Activated CD4-positive, alpha-beta T cell treated with anti-CD3 and anti-CD28 coated beads for 36 hours (primary cell): ENCODE results near the gene KRTAP4-16. TPM values are rescaled to one million over a fixed set of nuclear protein-coding genes. Genes with fewer than 3 reads are reported as not detected.
"Not testable (repeated sequence)": the region's sequence is repeated elsewhere in the genome, so short reads cannot be mapped to it uniquely, and the experiment has no call there.

Experiments used
- ATAC-seq: fragments of 200-7000 bp; cut with Tn5 transposase; one replicate; pipeline ENCODE4 v1.10.0; 2021; ENCODE audit warnings: mild to moderate bottlenecking, moderate library complexity
- CTCF ChIA-PET: fragments of 350-600 bp; sonication (Branson Sonifier 250); formaldehyde crosslinking; loops from one replicate; lab custom pipeline; 2021; ENCODE audit warnings: antibody characterized with exemption; lab: Charles Lee
- POLR2A ChIA-PET: fragments of 350-600 bp; sonication (Branson Sonifier 250); formaldehyde crosslinking; loops from one replicate; lab custom pipeline; 2021; ENCODE audit warnings: antibody characterized with exemption, inconsistent platforms; lab: Charles Lee
- DNase-seq: peaks from one replicate; pipeline ENCODE4 v3.0.0-alpha.2; 2020
- H3K27ac Mint-ChIP-seq: one replicate; pipeline ENCODE4 v1.8.0; 2021; ENCODE audit warnings: mixed read lengths
- H3K27me3 Mint-ChIP-seq: one replicate; pipeline ENCODE4 v1.8.0; 2021; ENCODE audit warnings: mixed read lengths
- H3K36me3 Mint-ChIP-seq: one replicate; pipeline ENCODE4 v1.8.0; 2021; ENCODE audit warnings: low read depth, mixed read lengths
- H3K4me1 Mint-ChIP-seq: one replicate; pipeline ENCODE4 v1.8.0; 2021; ENCODE audit warnings: mixed read lengths
- H3K4me3 Mint-ChIP-seq: one replicate; pipeline ENCODE4 v1.8.0; 2021; ENCODE audit warnings: mild to moderate bottlenecking, moderate library complexity, mixed read lengths
- H3K9me3 Mint-ChIP-seq: one replicate; pipeline ENCODE4 v1.8.0; 2021; ENCODE audit warnings: low read depth, mixed read lengths
- intact Hi-C, 2 experiments: fragments of 100-400 bp; cut with DNase I in 1 of 2; cut with micrococcal nuclease in 1 of 2; formaldehyde crosslinking; loops; one replicate each; pipeline versions ENCODE4 v1.14.2 to v1.15.1; 2022 to 2024; cut with DNase I, micrococcal nuclease
- total RNA-seq, 2 experiments: library from RNA; stranded (reverse); gene quantifications; one replicate each; pipeline ENCODE4 v1.2.3, GENCODE V29; 2021

Gene KRTAP4-16
- total RNA-seq, 2 experiments from 2014 or later: not detected

GRCh38 chr17:41067281-41067680 is 34.7 kb downstream of the KRTAP4-16 start:
- ATAC-seq (no peak), DNase-seq (no peak)
- intact Hi-C loops: no loop called here
- Mint-ChIP-seq H3K4me1 (no peaks in the 10 kb centered on the region), H3K9me3 (no peaks in the 10 kb centered on the region), H3K36me3 (no peaks in the 10 kb centered on the region), H3K4me3 (no peak overlapping the region), H3K27ac (no peak overlapping the region), H3K27me3 (peaks cover 2% of the 10 kb centered on the region)
- ChIA-PET POLR2A (no interaction called here), CTCF (no interaction called here)

DNA sequence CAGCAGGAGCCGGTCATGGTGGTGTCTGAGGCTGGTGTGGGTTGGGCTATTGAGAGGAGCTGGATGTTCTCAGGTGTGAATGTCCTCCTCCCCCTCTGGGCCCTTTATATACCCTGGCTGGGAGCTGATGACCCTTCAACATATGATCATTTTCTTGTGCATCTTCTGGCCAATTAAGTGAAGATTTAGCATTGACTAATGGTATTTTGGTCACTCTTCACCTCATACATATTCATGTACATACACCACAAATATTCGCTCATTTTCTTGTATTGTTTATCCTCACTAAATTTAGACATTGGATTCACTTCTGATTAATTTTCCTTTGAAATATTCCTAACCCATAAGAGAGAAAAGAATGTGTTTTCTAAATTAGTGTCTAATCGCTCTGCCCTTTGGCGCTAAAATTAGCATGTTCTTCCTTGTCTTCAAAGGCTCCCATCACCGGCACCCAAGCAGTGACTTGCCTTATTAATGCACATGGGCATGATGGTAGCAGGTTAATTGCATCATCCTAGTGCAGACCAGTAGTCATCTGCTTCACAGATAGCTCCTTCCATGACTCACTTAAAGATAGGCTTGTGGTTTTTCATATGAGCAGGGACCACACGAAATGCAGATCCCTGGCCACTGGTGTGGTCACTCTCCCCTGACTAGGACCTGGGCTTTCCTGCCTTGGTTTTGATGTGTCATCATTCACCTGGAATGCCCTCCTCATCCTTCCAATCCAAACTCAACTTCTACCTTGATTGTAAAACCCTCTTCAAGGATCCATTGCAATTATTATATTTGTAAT is 36.0 kb downstream of the KRTAP4-16 start, which contains the start of gene KRTAP2-4:
TSS of gene KRTAP2-4 (minus strand) at position 51 of the 796 bp plus-strand sequence. CDS start at position 17, 34 bp downstream.
- Mint-ChIP-seq H3K27me3 (peaks cover 4% of the 10 kb centered on the region), H3K4me3 (no peak within 1 kb of the TSS), H3K36me3 (no peaks in the 10 kb centered on the region), H3K27ac (no peak within 1 kb of the TSS), H3K9me3 (no peaks in the 10 kb centered on the region), H3K4me1 (no peaks in the 10 kb centered on the region)
- DNase-seq: no peak
- ChIA-PET POLR2A (no interaction called here), CTCF (no interaction called here)
- ATAC-seq: no peak
- intact Hi-C loops: no loop called here

DNA sequence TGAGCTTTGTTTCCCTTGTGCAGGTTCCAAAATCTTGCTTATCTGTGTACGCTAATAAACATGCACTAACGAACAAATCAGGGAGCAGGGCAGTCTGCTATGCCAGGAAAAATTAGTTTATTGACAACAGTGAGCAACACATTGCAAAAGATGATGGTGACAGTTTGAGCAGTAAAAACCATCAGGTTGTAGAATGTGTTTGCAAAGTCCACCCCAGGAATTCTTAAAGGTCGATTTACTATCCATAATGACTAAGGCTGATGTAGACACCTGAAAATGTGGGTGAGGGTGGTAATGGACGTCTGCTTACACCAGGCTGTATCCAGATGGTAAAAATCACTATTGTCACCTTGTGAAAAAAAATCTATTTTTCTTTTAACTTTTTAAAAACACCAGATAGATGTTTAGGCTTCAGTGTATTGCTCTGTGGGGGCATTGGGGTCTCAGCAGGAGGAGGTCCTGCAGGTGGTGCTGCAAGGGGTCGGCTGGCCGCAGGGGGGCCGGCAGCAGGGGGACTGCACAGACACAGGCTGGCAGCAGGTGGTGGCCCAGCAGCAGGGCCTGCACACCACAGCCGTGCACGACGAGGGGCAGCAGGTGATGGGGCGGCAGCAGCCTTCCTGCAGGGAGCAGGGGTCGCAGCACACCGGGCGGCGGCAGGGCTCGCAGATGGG is 36.9 kb downstream of the KRTAP4-16 start:
- H3K4me3 Mint-ChIP-seq, DNase-seq, H3K36me3 Mint-ChIP-seq, H3K27ac Mint-ChIP-seq, H3K9me3 Mint-ChIP-seq, intact Hi-C loops, POLR2A ChIA-PET, H3K4me1 Mint-ChIP-seq, CTCF ChIA-PET, ATAC-seq: not testable (repeated sequence)
- peaks cover 11% of the 10 kb centered on the region for H3K27me3 Mint-ChIP-seq

- Mint-ChIP-seq H3K4me3 (no peak overlapping the region), H3K36me3 (no peaks in the 10 kb centered on the region), H3K4me1 (no peaks in the 10 kb centered on the region), H3K9me3 (no peaks in the 10 kb centered on the region), H3K27ac (no peak overlapping the region), H3K27me3 (peaks cover 17% of the 10 kb centered on the region)
- intact Hi-C loops: no loop called here
- CTCF ChIA-PET: no interaction called here
- POLR2A ChIA-PET: no interaction called here
- DNase-seq (no peak), ATAC-seq (no peak)
Observed at GRCh38 chr17:41064301-41064700, 37.7 kb downstream of the KRTAP4-16 start.

DNA sequence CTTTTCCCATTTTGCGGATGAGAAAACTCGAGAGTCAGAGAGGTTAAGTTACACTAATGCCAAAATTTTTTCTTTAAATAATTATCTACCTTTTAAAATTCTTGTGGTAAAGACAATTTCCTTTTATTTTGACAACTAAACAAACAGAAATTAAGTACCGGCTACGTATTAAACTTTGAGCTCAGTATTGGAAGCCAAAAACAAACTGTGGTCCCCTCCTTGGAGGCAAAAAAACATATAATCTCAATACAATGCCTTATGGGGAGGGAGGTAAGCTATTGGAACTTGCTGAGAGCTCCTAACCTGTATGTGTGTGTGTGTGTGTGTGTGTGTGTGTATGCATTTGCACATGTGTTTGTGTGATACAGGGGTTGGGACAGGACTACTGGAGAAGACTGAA is 38.6 kb downstream of the KRTAP4-16 start:
- H3K9me3 Mint-ChIP-seq: no peaks in the 10 kb centered on the region
- ChIA-PET CTCF (no interaction called here), POLR2A (no interaction called here)
- no peaks in the 10 kb centered on the region for H3K4me1 Mint-ChIP-seq
- H3K27me3 Mint-ChIP-seq: peaks cover 22% of the 10 kb centered on the region
- intact Hi-C loops: no loop called here
- H3K4me3 Mint-ChIP-seq: no peak overlapping the region
- H3K27ac Mint-ChIP-seq: no peak overlapping the region
- H3K36me3 Mint-ChIP-seq: no peaks in the 10 kb centered on the region
- ATAC-seq: no peak
- no peak for DNase-seq

DNA sequence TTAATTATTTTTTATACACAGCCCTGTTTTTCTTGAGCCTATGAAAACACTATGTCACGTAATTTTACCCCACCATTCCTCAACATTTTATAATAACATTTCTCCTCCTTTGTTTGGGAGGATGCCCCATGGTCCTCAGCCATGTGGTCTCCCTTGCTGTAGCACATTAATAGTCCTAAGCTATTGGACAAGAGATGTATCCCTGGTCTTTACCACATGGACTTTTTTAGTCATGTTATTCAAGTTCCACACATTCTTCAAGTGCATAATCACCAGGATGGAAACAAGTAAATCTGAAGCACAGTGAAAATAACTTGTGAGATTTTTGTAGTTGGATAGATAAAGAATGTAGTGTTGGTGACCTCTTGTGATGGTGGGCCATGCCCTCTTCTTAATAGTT is 40.0 kb downstream of the KRTAP4-16 start:
- intact Hi-C loops: no loop called here
- H3K27me3 Mint-ChIP-seq: peaks cover 23% of the 10 kb centered on the region

GRCh38 chr17:41060052-41060604 is 41.9 kb downstream of the KRTAP4-16 start, which contains the start of gene KRTAP2-3:
TSS of gene KRTAP2-3 (minus strand) at chr17:41060114. CDS start at chr17:41060050, 64 bp downstream.
- no peak for ATAC-seq
- no peaks in the 10 kb centered on the region for H3K36me3 Mint-ChIP-seq
- no peaks in the 10 kb centered on the region for H3K4me1 Mint-ChIP-seq
- POLR2A ChIA-PET: no interaction called here
- H3K27me3 Mint-ChIP-seq: peaks cover 26% of the 10 kb centered on the region
- no peak within 1 kb of the TSS for H3K27ac Mint-ChIP-seq
- intact Hi-C loops: no loop called here
- no peak within 1 kb of the TSS for H3K4me3 Mint-ChIP-seq
- DNase-seq: no peak
- CTCF ChIA-PET: no interaction called here
- peaks cover 4% of the 10 kb centered on the region for H3K9me3 Mint-ChIP-seq

More for the DNA sequence above, 40.0 kb downstream of the KRTAP4-16 start:
- Mint-ChIP-seq H3K9me3 (peaks cover 4% of the 10 kb centered on the region), H3K27ac (no peak overlapping the region), H3K4me1 (no peaks in the 10 kb centered on the region), H3K36me3 (no peaks in the 10 kb centered on the region), H3K4me3 (no peak overlapping the region)
- ChIA-PET CTCF (no interaction called here), POLR2A (no interaction called here)
- DNase-seq (no peak), ATAC-seq (no peak)

- POLR2A ChIA-PET: not testable (repeated sequence)
Observed at GRCh38 chr17:41059276-41060051, 42.5 kb downstream of the KRTAP4-16 start.

DNA sequence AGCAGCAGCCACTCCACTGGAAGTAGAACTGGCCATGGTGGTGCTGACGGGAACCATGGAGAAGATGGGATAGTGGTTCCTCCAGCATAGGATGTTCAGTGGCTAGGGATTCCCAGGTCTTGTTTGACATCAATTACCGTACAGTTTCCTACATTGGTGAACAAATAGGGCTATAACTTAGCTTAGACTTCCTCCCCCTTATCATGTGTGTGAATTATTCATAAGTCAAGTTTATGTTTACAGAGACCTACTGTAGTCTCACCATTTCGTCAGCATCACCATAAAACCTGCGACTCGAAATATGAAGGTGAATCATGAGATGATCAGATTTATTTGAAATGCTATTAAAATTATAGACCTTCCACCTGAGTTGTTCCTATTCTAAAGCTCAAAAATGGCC is 43.3 kb downstream of the KRTAP4-16 start:
- ChIA-PET CTCF (interaction anchor here (0.6 kb wide), 2 partner anchors 296 to 374 kb away, joined by 3 read pairs; no protein-coding TSS in a partner anchor), POLR2A (no interaction called here)
- H3K4me3 Mint-ChIP-seq: no peak overlapping the region
- no peaks in the 10 kb centered on the region for H3K4me1 Mint-ChIP-seq
- intact Hi-C loops: no loop called here
- peaks cover 26% of the 10 kb centered on the region for H3K27me3 Mint-ChIP-seq
- H3K27ac Mint-ChIP-seq: no peak overlapping the region
- ATAC-seq: no peak
- no peaks in the 10 kb centered on the region for H3K36me3 Mint-ChIP-seq
- peaks cover 4% of the 10 kb centered on the region for H3K9me3 Mint-ChIP-seq
- DNase-seq: no peak

More at GRCh38 chr17:41059276-41060051, 42.5 kb downstream of the KRTAP4-16 start:
- H3K4me3 Mint-ChIP-seq, ATAC-seq, H3K9me3 Mint-ChIP-seq, DNase-seq, H3K36me3 Mint-ChIP-seq, H3K27ac Mint-ChIP-seq, intact Hi-C loops, H3K4me1 Mint-ChIP-seq: not testable (repeated sequence)
- H3K27me3 Mint-ChIP-seq: peaks cover 26% of the 10 kb centered on the region
- CTCF ChIA-PET: interaction anchor here (0.6 kb wide), 1 partner anchor 373 kb away, joined by 3 read pairs; no protein-coding TSS in a partner anchor

DNA sequence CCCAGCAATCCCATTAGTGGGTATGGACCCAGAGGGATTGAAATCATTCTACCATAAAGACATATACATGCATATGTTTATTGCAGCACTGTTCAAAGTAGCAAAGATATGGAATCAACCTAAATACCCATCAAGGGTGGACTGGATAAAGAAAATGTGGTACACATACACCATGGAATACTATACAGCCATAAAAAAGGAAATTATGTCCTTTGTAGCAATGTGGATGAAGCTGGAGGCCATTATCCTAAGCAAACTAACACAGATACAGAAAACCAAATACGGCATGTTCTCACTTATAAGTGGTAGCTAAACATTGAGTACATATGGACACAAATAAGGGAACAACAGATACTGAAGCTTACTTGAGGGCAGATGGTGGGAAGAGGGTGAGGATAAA is 44.5 kb downstream of the KRTAP4-16 start:
- H3K4me3 Mint-ChIP-seq: no peak overlapping the region
- ATAC-seq (no peak), DNase-seq (no peak)
- H3K27me3 Mint-ChIP-seq: peaks cover 26% of the 10 kb centered on the region
- ChIA-PET CTCF (interaction anchor here (0.6 kb wide), 1 partner anchor 51 kb away, joined by 3 read pairs; no protein-coding TSS in a partner anchor), POLR2A (no interaction called here)
- no peak overlapping the region for H3K27ac Mint-ChIP-seq
- intact Hi-C loops: no loop called here
- H3K9me3 Mint-ChIP-seq: peaks cover 4% of the 10 kb centered on the region
- no peaks in the 10 kb centered on the region for H3K36me3 Mint-ChIP-seq
- H3K4me1 Mint-ChIP-seq: no peaks in the 10 kb centered on the region

DNA sequence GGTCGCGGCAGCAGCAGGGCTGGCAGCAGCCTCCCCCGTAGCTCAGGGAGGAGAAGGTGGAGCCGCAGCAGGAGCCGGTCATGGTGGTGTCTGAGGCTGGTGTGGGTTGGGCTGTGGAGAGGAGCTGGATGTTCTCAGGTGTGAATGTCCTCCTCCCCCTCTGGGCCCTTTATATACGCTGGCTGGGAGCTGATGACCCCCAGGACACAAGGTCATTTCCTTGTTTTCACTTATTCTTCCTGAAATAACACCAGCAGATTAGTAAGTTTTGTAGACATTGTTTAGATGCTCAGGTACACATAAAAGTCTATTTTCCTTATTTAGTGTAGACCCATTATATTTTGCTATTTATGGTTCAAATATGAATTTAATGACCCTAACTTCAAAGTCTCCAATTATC is 46.9 kb downstream of the KRTAP4-16 start, which contains the start of gene KRTAP2-2:
TSS of gene KRTAP2-2 (minus strand) at position 101 of the 400 bp plus-strand sequence. CDS start at position 82, 19 bp downstream.
- H3K4me1 Mint-ChIP-seq, POLR2A ChIA-PET, H3K27ac Mint-ChIP-seq, DNase-seq, H3K4me3 Mint-ChIP-seq, H3K36me3 Mint-ChIP-seq, intact Hi-C loops, H3K9me3 Mint-ChIP-seq, ATAC-seq: not testable (repeated sequence)
- peaks cover 20% of the 10 kb centered on the region for H3K27me3 Mint-ChIP-seq
- CTCF ChIA-PET: interaction anchor here (0.6 kb wide), 1 partner anchor 614 kb away, joined by 3 read pairs; no protein-coding TSS in a partner anchor
